ENCODE data around the gene TP53I3.
"Not testable (repeated sequence)": the region's sequence is repeated elsewhere in the genome, so short reads cannot be mapped to it uniquely, and the experiment has no call there.

The TP53I3 gene

GRCh38 chr2:24084386-24085199 lies at the start of gene TP53I3:
Gene TP53I3 (minus strand): TSS chr2:24084834. CDS start chr2:24084326, 508 bp downstream.
- DNase-seq = peak; percentile 74

GRCh38 chr2:24132543-24132942 lies 47.9 kb upstream of the TP53I3 start:
- DNase-seq = no peak

- no peak for DNase-seq
Measured at GRCh38 chr2:24125956-24126355, 41.3 kb upstream of the TP53I3 start.

- DNase-seq = peak; percentile 58
Measured at GRCh38 chr2:24123922-24124580, 39.4 kb upstream of the TP53I3 start.

- DNase-seq = peak; percentile 53
Measured at GRCh38 chr2:24123195-24123921, 38.7 kb upstream of the TP53I3 start, which contains the start of the genes FAM228B and PFN4. Gene FAM228B (plus strand): TSS chr2:24123469. CDS start chr2:24124362, 893 bp downstream. Gene PFN4 (minus strand): TSS chr2:24123334. CDS start chr2:24122535, 799 bp downstream.

- no peak for DNase-seq
Measured at GRCh38 chr2:24122366-24123194, 37.9 kb upstream of the TP53I3 start.

- DNase-seq = no peak
Measured at GRCh38 chr2:24121469-24121868, 36.8 kb upstream of the TP53I3 start.

GRCh38 chr2:24121066-24121465 lies 36.4 kb upstream of the TP53I3 start:
- no peak for DNase-seq

GRCh38 chr2:24117902-24118301 lies 33.3 kb upstream of the TP53I3 start:
- no peak for DNase-seq

GRCh38 chr2:24115057-24115456 lies 30.4 kb upstream of the TP53I3 start:
- DNase-seq = no peak

GRCh38 chr2:24111407-24111901 lies 26.8 kb upstream of the TP53I3 start:
- DNase-seq = no peak

- DNase-seq = no peak
Measured at GRCh38 chr2:24110660-24111303, 26.1 kb upstream of the TP53I3 start.

GRCh38 chr2:24109431-24109830 lies 24.8 kb upstream of the TP53I3 start:
- DNase-seq = not testable (repeated sequence)

GRCh38 chr2:24107336-24107735 lies 22.7 kb upstream of the TP53I3 start:
- DNase-seq = no peak

- no peak for DNase-seq
Measured at GRCh38 chr2:24106786-24107185, 22.2 kb upstream of the TP53I3 start.

GRCh38 chr2:24105816-24106215 lies 21.2 kb upstream of the TP53I3 start:
- no peak for DNase-seq

GRCh38 chr2:24104906-24105305 lies 20.3 kb upstream of the TP53I3 start:
- no peak for DNase-seq

- DNase-seq = no peak
Measured at GRCh38 chr2:24104110-24104650, 19.5 kb upstream of the TP53I3 start.

GRCh38 chr2:24102677-24103076 lies 18.0 kb upstream of the TP53I3 start:
- DNase-seq = no peak

- DNase-seq = no peak
Measured at GRCh38 chr2:24101992-24102391, 17.4 kb upstream of the TP53I3 start.

- DNase-seq = not testable (repeated sequence)
Measured at GRCh38 chr2:24100732-24101131, 16.1 kb upstream of the TP53I3 start.
